Peyer's patch (tissue), 4 donors: Measurements from ENCODE around the gene RSRC1. TPM values are rescaled to one million over a fixed set of nuclear protein-coding genes. Genes with fewer than 3 reads are reported as not detected.

Source experiments
- DNase-seq, 3 donors: peaks; one replicate each; pipeline ENCODE4 v3.0.0-alpha.2; 2017 to 2019
- H3K27ac ChIP-seq, 4 donors: fragments of 200-600 bp; sonication (generic); one replicate each; pipeline ENCODE4 v1.5.1; 2016 to 2019
- H3K27me3 ChIP-seq, 2 donors: fragments of 200-600 bp; sonication (generic); one replicate each; pipeline ENCODE4 v1.5.1; 2019
- H3K36me3 ChIP-seq, 3 donors: fragments of 200-600 bp; sonication (generic); one replicate each; pipeline ENCODE4 v1.5.1; 2016 to 2019
- H3K4me1 ChIP-seq, 4 donors: fragments of 200-600 bp; sonication (generic); one replicate each; pipeline ENCODE4 v1.5.1; 2016 to 2019
- H3K4me3 ChIP-seq, 4 donors: fragments of 200-600 bp; sonication (generic); 1 replicate in 3 of 4; 2 replicates in 1 of 4; pipeline ENCODE4 v1.5.1; 2016 to 2019; ENCODE audit warnings: mild to moderate bottlenecking in 1 of 4
- H3K9me3 ChIP-seq, 4 donors: fragments of 200-600 bp; sonication (generic); one replicate each; pipeline ENCODE4 v1.5.1; 2016 to 2019; ENCODE audit warnings: mild to moderate bottlenecking in 1 of 4
- CTCF ChIP-seq, 6 experiments: fragments of 450-650 bp in 4 of 6; fragments of 200-600 bp in 2 of 6; sonication (generic) in 1 of 6; IDR thresholded peaks; one replicate each; pipeline ENCODE4 v1.5.1; 2017 to 2019; ENCODE audit warnings: antibody characterized with exemption in 6 of 6, mild to moderate bottlenecking in 3 of 6, moderate library complexity in 1 of 6
- POLR2A ChIP-seq, 2 donors: fragments of 450-650 bp; IDR thresholded peaks; one replicate each; pipeline ENCODE4 v1.5.1; 2017; ENCODE audit warnings: antibody characterized with exemption in 2 of 2, mild to moderate bottlenecking in 2 of 2, moderate library complexity in 2 of 2
- total RNA-seq, 4 donors: library from RNA; depleted of rRNA; stranded (reverse); fragments of >200 nt; gene quantifications; one replicate each; pipeline ENCODE4 v1.1.0, GENCODE V29; 2016

Gene RSRC1
- total RNA-seq, 4 donors from 2014 or later = 12.4 to 152 (median 29.4) TPM

GRCh38 chr3:158434412-158435038 is 324.6 kb downstream of the RSRC1 start:
- Histone ChIP-seq H3K4me1 (no peaks in the 10 kb centered on the region), H3K4me3 (no peak overlapping the region), H3K36me3 (no peaks in the 10 kb centered on the region), H3K27ac (no peak overlapping the region), H3K9me3 (no peaks in the 10 kb centered on the region), H3K27me3 (no peaks in the 10 kb centered on the region)
- DNase-seq = peak in 2 of 3 donors; percentile 19 to 70
- TF ChIP-seq CTCF (IDR thresholded peaks at IDR 0.05) = peak in 5 of 6 experiments; percentile 44 to 84 (median 80)
- TF ChIP-seq POLR2A (IDR thresholded peaks at IDR 0.05) = no peak

- no peaks in the 10 kb centered on the region for H3K9me3 ChIP-seq
- H3K27ac ChIP-seq = no peak overlapping the region
- TF ChIP-seq POLR2A (IDR thresholded peaks at IDR 0.05) (no peak), CTCF (IDR thresholded peaks at IDR 0.05) (no peak)
- H3K4me3 ChIP-seq = no peak overlapping the region
- H3K27me3 ChIP-seq = no peaks in the 10 kb centered on the region
- no peaks in the 10 kb centered on the region for H3K36me3 ChIP-seq
- no peak for DNase-seq
- H3K4me1 ChIP-seq = no peaks in the 10 kb centered on the region
These were observed 333.7 kb downstream of the RSRC1 start for GRCh38 chr3:158443632-158444031.

GRCh38 chr3:158447408-158447807 is 337.5 kb downstream of the RSRC1 start:
- Histone ChIP-seq H3K4me1 (no peaks in the 10 kb centered on the region), H3K9me3 (no peaks in the 10 kb centered on the region), H3K27ac (no peak overlapping the region), H3K4me3 (no peak overlapping the region), H3K27me3 (no peaks in the 10 kb centered on the region), H3K36me3 (no peaks in the 10 kb centered on the region)
- TF ChIP-seq CTCF (IDR thresholded peaks at IDR 0.05) (no peak), POLR2A (IDR thresholded peaks at IDR 0.05) (no peak)
- DNase-seq = no peak

GRCh38 chr3:158451405-158452055 is 341.6 kb downstream of the RSRC1 start:
- no peak overlapping the region for H3K27ac ChIP-seq
- no peaks in the 10 kb centered on the region for H3K4me1 ChIP-seq
- no peaks in the 10 kb centered on the region for H3K9me3 ChIP-seq
- H3K36me3 ChIP-seq = no peaks in the 10 kb centered on the region
- H3K27me3 ChIP-seq = no peaks in the 10 kb centered on the region
- no peak overlapping the region for H3K4me3 ChIP-seq
- no peak for TF ChIP-seq POLR2A (IDR thresholded peaks at IDR 0.05)
- no peak for TF ChIP-seq CTCF (IDR thresholded peaks at IDR 0.05)
- no peak for DNase-seq

GRCh38 chr3:158452334-158452733 is 342.4 kb downstream of the RSRC1 start:
- no peak for DNase-seq
- Histone ChIP-seq H3K9me3 (no peaks in the 10 kb centered on the region), H3K27ac (no peak overlapping the region), H3K36me3 (no peaks in the 10 kb centered on the region), H3K4me1 (no peaks in the 10 kb centered on the region), H3K4me3 (no peak overlapping the region), H3K27me3 (no peaks in the 10 kb centered on the region)
- TF ChIP-seq CTCF (IDR thresholded peaks at IDR 0.05) (no peak), POLR2A (IDR thresholded peaks at IDR 0.05) (no peak)
